SK-N-SH treated with all-trans-retinoic acid at 6 μM for 48 hours (cell line): ENCODE results near the gene FBH1.

Experiments
- ATAC-seq: fragments of 200-7000 bp; cut with Tn5 transposase; 3 replicates; pipeline ENCODE4 v1.9.1; 2020; ENCODE audit warnings: mild to moderate bottlenecking, moderate library complexity
- ARNTL ChIP-seq: fragments of 450-650 bp; formaldehyde crosslinking; IDR thresholded peaks from 2 replicates; pipeline ENCODE4 v1.5.0; 2020; ENCODE audit warnings: low read depth, mild to moderate bottlenecking, moderate library complexity, borderline replicate concordance
- BACH2 ChIP-seq: fragments of 250-450 bp; sonication (Bioruptor Pico); IDR thresholded peaks from 2 replicates; pipeline ENCODE4 v1.9.0; 2021; ENCODE audit warnings: mild to moderate bottlenecking, borderline replicate concordance
- CSDC2 ChIP-seq: fragments of 250-450 bp; sonication (Bioruptor Pico); IDR thresholded peaks from 2 replicates; pipeline ENCODE4 v1.5.0; 2020; ENCODE audit warnings: mild to moderate bottlenecking, moderate library complexity
- ESRRG ChIP-seq: fragments of 250-450 bp; sonication (Bioruptor Pico); IDR thresholded peaks from 2 replicates; pipeline ENCODE4 v1.6.1; 2021; ENCODE audit warnings: mild to moderate bottlenecking
- GLIS3 ChIP-seq: fragments of 250-450 bp; sonication (Bioruptor Pico); IDR thresholded peaks from 2 replicates; pipeline ENCODE4 v1.5.0; 2020; ENCODE audit warnings: mild to moderate bottlenecking, moderate library complexity
- ISL1 ChIP-seq: fragments of 250-450 bp; sonication (Bioruptor Pico); IDR thresholded peaks from 2 replicates; pipeline ENCODE4 v2.1.2; 2022; ENCODE audit warnings: mild to moderate bottlenecking, moderate library complexity
- PPARA ChIP-seq: fragments of 250-450 bp; sonication (Bioruptor Pico); IDR thresholded peaks from 2 replicates; pipeline ENCODE4 v1.5.0; 2020; ENCODE audit warnings: mild to moderate bottlenecking, borderline replicate concordance
- RARB ChIP-seq: fragments of 250-450 bp; sonication (Bioruptor Pico); IDR thresholded peaks from 2 replicates; pipeline ENCODE4 v1.8.0; 2021; ENCODE audit warnings: mild to moderate bottlenecking, moderate library complexity
- SNAI2 ChIP-seq: fragments of 250-450 bp; sonication (Bioruptor Pico); IDR thresholded peaks from 2 replicates; pipeline ENCODE4 v1.5.0; 2020; ENCODE audit warnings: mild to moderate bottlenecking, moderate library complexity
- TCF4 ChIP-seq: fragments of 250-450 bp; sonication (Bioruptor Pico); IDR thresholded peaks from 2 replicates; pipeline ENCODE4 v1.8.0; 2021; ENCODE audit warnings: mild to moderate bottlenecking, moderate library complexity, borderline replicate concordance
- TOX ChIP-seq: fragments of 250-450 bp; sonication (Bioruptor Pico); IDR thresholded peaks from 2 replicates; pipeline ENCODE4 v1.8.0; 2021; ENCODE audit warnings: mild to moderate bottlenecking, moderate library complexity, borderline replicate concordance
- ZC3H10 ChIP-seq: fragments of 250-450 bp; sonication (Bioruptor Pico); IDR thresholded peaks from 2 replicates; pipeline ENCODE4 v1.5.1; 2021; ENCODE audit warnings: mild to moderate bottlenecking, moderate library complexity
- ZFP30 ChIP-seq: fragments of 450-650 bp; formaldehyde crosslinking; IDR thresholded peaks from 2 replicates; pipeline ENCODE4 v1.5.0; 2022; ENCODE audit warnings: mild to moderate bottlenecking, moderate library complexity
- ZNF565 ChIP-seq: fragments of 450-650 bp; formaldehyde crosslinking; conservative IDR thresholded peaks from 2 replicates; pipeline ENCODE4 v1.5.0; 2020; ENCODE audit warnings: low read depth, mild to moderate bottlenecking, moderate library complexity
- ZNF70 ChIP-seq: fragments of 450-650 bp; formaldehyde crosslinking; IDR thresholded peaks from 2 replicates; pipeline ENCODE4 v1.5.0; 2020; ENCODE audit warnings: mild to moderate bottlenecking, moderate library complexity
- ZNF8 ChIP-seq: fragments of 450-650 bp; formaldehyde crosslinking; IDR thresholded peaks from 2 replicates; pipeline ENCODE4 v1.5.0; 2020; ENCODE audit warnings: mild to moderate bottlenecking, moderate library complexity
- TF ChIP-seq, protein P1 (sequence below): fragments of 250-450 bp; sonication (Bioruptor Pico); IDR thresholded peaks from 2 replicates; pipeline ENCODE4 v1.5.0; 2020; ENCODE audit warnings: mild to moderate bottlenecking, moderate library complexity
- TF ChIP-seq, protein P2 (sequence below): fragments of 250-450 bp; sonication (Bioruptor Pico); IDR thresholded peaks from 2 replicates; pipeline ENCODE4 v1.8.0; 2021; ENCODE audit warnings: low read depth, mild to moderate bottlenecking, moderate library complexity, borderline replicate concordance
- TF ChIP-seq, protein P3 (sequence below): fragments of 250-450 bp; sonication (Bioruptor Pico); IDR thresholded peaks from 2 replicates; pipeline ENCODE4 v1.8.0; 2020; ENCODE audit warnings: mild to moderate bottlenecking, moderate library complexity, borderline replicate concordance
- TF ChIP-seq, protein P4 (sequence below): fragments of 250-450 bp; sonication (Bioruptor Pico); IDR thresholded peaks from 2 replicates; pipeline ENCODE4 v1.5.1; 2021; ENCODE audit warnings: mild to moderate bottlenecking, moderate library complexity

Gene FBH1

DNA sequence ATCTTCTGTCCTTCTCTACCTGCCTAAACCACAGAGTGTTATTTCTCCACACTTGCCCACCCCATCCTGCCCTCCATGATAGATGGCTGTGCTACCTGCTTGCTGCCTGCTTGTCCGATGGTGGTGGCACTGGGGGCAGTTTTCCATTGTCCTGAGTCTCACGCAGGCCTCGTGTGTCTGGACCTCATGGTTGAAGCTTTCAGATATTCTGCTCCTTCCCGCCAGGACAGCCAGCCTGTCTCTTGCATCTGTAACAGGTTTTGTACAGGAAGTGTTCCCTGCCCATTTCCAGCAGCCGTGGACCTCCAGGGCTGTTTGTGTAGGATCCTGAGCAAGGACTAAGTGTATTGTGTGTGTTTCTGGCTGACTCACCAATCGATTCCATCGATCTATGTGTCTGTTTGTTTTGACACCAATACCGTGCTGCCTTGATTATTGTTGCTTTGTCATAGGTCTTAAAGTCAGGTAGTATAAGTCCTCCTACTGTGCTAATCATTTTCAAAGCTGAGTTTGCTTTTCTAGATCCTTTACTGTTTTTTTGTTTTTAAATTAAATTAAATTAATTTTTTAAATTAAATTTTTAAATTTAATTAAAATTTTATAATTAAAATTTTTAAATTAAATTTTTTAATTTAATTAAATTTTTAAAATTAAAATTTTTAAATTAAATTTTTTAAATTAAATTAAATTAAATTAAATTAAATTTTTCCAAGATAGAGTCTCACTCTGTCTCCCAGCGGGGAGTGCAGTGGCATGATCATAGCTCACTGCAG lies 78.8 kb downstream of the FBH1 start:
- ATAC-seq = no peak
- TF ChIP-seq TCF4 (CRISPR knock-in tag) (no peak), RARB (CRISPR knock-in tag) (no peak), ARNTL (CRISPR knock-in tag) (no peak), ZNF70 (no peak), CSDC2 (CRISPR knock-in tag) (no peak), ZNF565 (no peak)
- TF ChIP-seq, protein P1, sequence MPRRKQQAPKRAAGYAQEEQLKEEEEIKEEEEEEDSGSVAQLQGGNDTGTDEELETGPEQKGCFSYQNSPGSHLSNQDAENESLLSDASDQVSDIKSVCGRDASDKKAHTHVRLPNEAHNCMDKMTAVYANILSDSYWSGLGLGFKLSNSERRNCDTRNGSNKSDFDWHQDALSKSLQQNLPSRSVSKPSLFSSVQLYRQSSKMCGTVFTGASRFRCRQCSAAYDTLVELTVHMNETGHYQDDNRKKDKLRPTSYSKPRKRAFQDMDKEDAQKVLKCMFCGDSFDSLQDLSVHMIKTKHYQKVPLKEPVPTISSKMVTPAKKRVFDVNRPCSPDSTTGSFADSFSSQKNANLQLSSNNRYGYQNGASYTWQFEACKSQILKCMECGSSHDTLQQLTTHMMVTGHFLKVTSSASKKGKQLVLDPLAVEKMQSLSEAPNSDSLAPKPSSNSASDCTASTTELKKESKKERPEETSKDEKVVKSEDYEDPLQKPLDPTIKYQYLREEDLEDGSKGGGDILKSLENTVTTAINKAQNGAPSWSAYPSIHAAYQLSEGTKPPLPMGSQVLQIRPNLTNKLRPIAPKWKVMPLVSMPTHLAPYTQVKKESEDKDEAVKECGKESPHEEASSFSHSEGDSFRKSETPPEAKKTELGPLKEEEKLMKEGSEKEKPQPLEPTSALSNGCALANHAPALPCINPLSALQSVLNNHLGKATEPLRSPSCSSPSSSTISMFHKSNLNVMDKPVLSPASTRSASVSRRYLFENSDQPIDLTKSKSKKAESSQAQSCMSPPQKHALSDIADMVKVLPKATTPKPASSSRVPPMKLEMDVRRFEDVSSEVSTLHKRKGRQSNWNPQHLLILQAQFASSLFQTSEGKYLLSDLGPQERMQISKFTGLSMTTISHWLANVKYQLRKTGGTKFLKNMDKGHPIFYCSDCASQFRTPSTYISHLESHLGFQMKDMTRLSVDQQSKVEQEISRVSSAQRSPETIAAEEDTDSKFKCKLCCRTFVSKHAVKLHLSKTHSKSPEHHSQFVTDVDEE (CRISPR knock-in tag) = no peak

DNA sequence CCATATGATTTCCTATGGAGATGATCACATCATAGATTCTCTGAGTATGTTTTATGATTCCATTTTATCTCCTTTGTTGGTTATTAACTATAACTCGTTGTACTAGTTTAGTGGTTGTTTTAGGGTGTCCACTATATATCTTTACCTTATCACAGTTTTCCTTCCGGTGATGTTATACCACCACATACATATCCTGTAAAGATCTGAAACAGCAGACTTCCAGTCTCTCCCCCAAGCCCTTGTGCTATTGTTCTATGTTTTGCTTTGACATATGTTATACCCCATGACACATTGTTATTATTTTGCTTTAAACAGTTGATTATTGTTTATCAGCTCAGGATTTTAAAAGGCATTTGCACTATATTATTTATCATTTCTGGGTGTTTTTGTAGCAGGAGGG lies 80.0 kb downstream of the FBH1 start:
- TF ChIP-seq, protein P1 (CRISPR knock-in tag) = no peak
- TF ChIP-seq GLIS3 (CRISPR knock-in tag) (no peak), BACH2 (CRISPR knock-in tag) (no peak), PPARA (CRISPR knock-in tag) (no peak), TCF4 (CRISPR knock-in tag) (no peak), SNAI2 (CRISPR knock-in tag) (no peak), ZFP30 (CRISPR knock-in tag) (no peak), ESRRG (CRISPR knock-in tag) (no peak), ZNF8 (CRISPR knock-in tag) (no peak)
- ATAC-seq = no peak

DNA sequence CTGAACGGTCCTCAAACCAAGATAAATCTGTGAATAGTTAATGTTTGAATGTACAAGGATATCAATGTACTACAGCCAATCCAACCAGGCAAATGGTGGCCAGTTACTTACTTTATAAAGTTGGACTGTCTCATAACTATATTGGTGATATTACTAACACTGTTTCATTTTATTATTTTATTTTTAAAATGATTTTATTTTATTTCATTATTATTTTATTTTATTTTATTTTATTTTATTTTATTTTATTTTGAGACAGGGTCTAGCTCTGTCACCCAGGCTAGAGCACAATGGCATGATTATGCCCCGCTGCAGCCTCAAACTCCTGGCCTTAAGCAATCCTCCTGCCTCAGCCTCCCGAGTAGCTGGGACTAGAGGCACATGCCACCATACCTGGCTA lies 80.5 kb downstream of the FBH1 start:
- no peak for ATAC-seq
- TF ChIP-seq TOX (CRISPR knock-in tag) (no peak), ZC3H10 (CRISPR knock-in tag) (no peak), ISL1 (CRISPR knock-in tag) (no peak), RARB (CRISPR knock-in tag) (no peak)
- TF ChIP-seq, protein P2, sequence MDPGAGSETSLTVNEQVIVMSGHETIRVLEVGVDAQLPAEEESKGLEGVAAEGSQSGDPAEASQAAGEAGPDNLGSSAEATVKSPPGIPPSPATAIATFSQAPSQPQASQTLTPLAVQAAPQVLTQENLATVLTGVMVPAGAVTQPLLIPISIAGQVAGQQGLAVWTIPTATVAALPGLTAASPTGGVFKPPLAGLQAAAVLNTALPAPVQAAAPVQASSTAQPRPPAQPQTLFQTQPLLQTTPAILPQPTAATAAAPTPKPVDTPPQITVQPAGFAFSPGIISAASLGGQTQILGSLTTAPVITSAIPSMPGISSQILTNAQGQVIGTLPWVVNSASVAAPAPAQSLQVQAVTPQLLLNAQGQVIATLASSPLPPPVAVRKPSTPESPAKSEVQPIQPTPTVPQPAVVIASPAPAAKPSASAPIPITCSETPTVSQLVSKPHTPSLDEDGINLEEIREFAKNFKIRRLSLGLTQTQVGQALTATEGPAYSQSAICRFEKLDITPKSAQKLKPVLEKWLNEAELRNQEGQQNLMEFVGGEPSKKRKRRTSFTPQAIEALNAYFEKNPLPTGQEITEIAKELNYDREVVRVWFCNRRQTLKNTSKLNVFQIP (CRISPR knock-in tag) = no peak

DNA sequence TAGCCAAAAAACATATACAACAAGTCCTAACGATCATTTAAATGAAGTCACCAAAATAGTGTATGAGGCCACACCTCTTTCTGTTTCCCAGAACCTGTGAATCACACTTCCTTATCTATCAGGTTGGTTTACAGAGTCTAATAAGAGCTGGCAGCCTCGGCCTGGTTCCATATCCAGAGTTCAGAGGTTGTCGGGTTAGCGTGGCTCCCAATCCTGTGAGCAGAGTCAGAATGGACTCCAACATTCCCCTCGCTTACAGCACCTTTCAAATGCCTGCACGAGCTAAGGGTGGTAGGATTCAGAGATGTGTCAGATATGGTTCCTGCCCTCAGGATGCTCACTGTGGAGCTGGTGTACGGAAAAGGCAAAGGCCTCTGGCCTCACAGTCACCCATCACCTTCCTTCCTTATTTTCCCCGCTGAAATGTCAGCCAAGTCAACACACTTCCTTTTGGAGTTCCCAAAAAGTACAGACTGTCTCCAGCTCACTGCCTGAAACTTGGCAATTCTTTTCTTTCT lies 81.3 kb downstream of the FBH1 start:
- ATAC-seq = no peak
- no peak for TF ChIP-seq ISL1 (CRISPR knock-in tag)
- no peak for TF ChIP-seq CSDC2 (CRISPR knock-in tag)
- TF ChIP-seq TOX (CRISPR knock-in tag) = no peak
- no peak for TF ChIP-seq ZC3H10 (CRISPR knock-in tag)
- no peak for TF ChIP-seq ARNTL (CRISPR knock-in tag)
- no peak for TF ChIP-seq ZNF70
- TF ChIP-seq, protein P2 (CRISPR knock-in tag) = no peak
- TF ChIP-seq ZNF8 (CRISPR knock-in tag) = no peak
- no peak for TF ChIP-seq SNAI2 (CRISPR knock-in tag)
- TF ChIP-seq, protein P3, sequence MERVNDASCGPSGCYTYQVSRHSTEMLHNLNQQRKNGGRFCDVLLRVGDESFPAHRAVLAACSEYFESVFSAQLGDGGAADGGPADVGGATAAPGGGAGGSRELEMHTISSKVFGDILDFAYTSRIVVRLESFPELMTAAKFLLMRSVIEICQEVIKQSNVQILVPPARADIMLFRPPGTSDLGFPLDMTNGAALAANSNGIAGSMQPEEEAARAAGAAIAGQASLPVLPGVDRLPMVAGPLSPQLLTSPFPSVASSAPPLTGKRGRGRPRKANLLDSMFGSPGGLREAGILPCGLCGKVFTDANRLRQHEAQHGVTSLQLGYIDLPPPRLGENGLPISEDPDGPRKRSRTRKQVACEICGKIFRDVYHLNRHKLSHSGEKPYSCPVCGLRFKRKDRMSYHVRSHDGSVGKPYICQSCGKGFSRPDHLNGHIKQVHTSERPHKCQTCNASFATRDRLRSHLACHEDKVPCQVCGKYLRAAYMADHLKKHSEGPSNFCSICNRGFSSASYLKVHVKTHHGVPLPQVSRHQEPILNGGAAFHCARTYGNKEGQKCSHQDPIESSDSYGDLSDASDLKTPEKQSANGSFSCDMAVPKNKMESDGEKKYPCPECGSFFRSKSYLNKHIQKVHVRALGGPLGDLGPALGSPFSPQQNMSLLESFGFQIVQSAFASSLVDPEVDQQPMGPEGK (CRISPR knock-in tag) = no peak
- TF ChIP-seq, protein P4, sequence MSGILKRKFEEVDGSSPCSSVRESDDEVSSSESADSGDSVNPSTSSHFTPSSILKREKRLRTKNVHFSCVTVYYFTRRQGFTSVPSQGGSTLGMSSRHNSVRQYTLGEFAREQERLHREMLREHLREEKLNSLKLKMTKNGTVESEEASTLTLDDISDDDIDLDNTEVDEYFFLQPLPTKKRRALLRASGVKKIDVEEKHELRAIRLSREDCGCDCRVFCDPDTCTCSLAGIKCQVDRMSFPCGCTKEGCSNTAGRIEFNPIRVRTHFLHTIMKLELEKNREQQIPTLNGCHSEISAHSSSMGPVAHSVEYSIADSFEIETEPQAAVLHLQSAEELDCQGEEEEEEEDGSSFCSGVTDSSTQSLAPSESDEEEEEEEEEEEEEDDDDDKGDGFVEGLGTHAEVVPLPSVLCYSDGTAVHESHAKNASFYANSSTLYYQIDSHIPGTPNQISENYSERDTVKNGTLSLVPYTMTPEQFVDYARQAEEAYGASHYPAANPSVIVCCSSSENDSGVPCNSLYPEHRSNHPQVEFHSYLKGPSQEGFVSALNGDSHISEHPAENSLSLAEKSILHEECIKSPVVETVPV (CRISPR knock-in tag) = no peak
